HG03432 (cell line): ENCODE results near the gene DLL3.

Source experiments
- ATAC-seq: cut with Tn5 transposase; IDR thresholded peaks from one replicate; pipeline ENCODE4 v1.9.1; 2021; ENCODE audit warnings: mild to moderate bottlenecking, moderate library complexity; ENCODE audit not compliant: unreplicated experiment

Gene DLL3

DNA sequence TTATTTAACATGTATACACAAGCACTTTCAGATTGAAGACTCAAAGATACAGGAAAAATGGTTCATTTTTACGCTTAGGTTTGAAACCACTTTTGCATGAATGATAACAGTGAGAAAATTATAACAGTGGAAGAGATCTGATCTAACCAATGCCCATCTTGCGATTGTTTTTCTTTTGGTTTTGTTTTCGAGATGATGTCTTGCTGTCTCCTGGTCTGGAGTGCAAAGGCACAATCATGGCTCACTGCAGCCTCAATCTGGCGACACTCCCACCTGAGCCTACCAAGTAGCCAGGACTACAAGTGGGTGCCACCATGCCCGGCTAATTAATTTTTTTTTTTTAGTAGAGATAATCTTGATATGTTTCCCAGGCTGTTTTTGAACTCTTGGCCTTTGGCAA is 51.5 kb downstream of the DLL3 start:
- no peak for ATAC-seq

DNA sequence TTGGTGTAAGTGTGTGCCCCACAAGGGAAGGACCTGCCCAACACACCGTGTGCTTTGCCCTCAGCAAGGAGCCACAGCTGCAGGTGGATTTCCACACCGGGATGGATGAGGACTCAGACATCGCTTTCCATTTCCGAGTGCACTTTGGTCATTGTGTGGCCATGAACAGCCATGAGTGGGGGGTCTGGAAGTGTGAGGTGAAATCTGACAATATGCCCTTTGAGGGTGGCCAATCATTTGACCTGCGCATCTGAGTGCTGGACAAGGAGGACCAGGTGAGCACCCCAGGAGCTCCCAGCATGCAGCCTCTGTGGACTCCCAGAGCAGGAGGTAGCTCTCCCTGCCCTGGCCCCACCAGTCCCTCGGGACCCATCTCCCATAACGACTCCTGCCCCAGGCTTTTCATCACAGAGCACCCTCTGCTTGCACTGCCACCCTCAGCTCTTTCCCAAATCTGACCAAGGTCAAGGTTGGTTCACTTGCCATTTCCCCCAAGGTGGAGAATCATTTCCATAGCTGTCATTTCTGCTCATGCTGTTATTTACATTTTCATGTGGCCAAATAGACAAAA is 54.4 kb downstream of the DLL3 start:
- no peak for ATAC-seq

DNA sequence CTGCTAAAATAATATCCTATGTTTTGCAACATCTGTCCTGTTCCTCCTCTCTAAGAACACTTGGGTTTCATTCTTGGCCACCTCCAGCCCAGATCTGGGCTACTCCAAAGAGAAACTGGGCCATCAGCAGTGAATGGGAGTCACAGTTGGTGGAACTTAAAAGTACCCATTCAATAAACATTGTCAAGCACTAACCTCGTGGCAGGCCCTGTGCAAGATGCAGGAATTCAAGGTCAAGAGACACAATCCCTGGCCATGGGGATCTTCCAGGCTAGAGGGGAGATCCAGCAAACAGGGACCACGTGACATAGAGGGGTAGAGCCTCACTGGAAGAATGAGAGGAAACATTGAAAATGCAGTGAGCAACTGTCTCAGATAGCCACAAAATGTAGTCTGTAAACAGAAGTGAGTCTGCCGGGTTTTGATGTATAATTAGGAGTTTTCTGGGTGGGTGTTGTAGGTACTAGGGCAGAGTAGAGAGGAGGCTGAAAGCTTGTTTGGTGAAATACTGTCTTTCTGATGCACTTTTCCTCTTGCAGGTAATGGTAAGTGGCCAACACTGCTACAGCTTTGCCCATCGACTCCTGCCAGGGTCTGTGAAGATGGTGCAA is 56.1 kb downstream of the DLL3 start:
- ATAC-seq = no peak

DNA sequence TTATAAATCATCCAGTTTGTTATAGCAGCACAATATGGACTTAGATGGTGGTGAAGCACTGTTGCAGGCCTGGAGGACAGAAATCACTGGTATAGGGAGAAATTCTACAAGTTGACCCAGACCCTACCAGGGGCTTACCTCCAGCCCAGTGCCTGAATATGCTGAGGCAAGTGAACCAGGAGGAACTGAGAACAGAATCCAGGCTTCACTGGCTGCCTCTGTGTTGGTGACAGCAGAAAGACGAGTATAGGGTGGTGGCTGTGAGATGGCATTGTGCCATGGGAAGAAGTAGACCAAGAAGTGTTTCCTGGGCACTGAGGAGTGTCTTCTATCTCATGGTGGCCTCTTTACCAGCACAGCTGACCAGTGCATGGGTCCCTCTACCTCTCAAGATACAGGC is 57.1 kb downstream of the DLL3 start:
- no peak for ATAC-seq
